ENCODE measurements around the gene RNF43.
"Not testable (repeated sequence)": the region's sequence is repeated elsewhere in the genome, so short reads cannot be mapped to it uniquely, and the experiment has no call there.

Gene RNF43

DNA sequence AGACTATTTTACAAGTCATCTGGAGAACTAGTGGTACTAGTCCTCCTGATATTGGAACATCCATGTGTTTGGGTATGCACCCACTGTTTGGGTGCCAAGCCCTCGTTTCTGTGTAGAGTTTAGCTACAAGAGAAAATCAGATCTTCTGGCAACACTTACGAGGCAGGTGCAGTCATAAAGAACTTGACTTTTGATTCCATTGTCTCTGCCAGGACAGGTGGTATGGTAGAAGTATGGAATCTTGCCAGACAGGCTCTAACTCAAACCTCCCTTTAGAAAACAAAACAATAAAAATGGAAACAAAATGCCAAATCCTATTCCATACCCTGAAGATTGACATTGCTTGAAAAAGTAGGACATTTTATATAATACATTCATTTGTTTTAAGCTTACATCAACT, 16.0 kb downstream of the RNF43 start:
- peaks cover 16% of the 10 kb centered on the region for H3K27me3 ChIP-seq (ENCODE audit: insufficient read depth, poor library complexity, severe bottlenecking)

GRCh38 chr17:58400826-58401225, 16.5 kb downstream of the RNF43 start:
- Histone ChIP-seq H3K27ac (replicated peaks) (no peak overlapping the region), H3K27me3 (ENCODE audit: insufficient read depth, poor library complexity, severe bottlenecking) (peaks cover 16% of the 10 kb centered on the region), H3K4me3 (replicated peaks; ENCODE audit: insufficient read depth, low read length) (no peak overlapping the region)
- DNase-seq (ENCODE audit: low read depth in 1 of 2, low spot score in 1 of 2), result no peak
- TF ChIP-seq POLR2AphosphoS5 (IDR thresholded peaks at IDR 0.05; ENCODE audit: low read depth), result no peak
- TF ChIP-seq, protein P1, sequence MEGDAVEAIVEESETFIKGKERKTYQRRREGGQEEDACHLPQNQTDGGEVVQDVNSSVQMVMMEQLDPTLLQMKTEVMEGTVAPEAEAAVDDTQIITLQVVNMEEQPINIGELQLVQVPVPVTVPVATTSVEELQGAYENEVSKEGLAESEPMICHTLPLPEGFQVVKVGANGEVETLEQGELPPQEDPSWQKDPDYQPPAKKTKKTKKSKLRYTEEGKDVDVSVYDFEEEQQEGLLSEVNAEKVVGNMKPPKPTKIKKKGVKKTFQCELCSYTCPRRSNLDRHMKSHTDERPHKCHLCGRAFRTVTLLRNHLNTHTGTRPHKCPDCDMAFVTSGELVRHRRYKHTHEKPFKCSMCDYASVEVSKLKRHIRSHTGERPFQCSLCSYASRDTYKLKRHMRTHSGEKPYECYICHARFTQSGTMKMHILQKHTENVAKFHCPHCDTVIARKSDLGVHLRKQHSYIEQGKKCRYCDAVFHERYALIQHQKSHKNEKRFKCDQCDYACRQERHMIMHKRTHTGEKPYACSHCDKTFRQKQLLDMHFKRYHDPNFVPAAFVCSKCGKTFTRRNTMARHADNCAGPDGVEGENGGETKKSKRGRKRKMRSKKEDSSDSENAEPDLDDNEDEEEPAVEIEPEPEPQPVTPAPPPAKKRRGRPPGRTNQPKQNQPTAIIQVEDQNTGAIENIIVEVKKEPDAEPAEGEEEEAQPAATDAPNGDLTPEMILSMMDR (IDR thresholded peaks at IDR 0.05; ENCODE audit: insufficient read depth, low read length), result no peak
- TF ChIP-seq SPI1 (IDR thresholded peaks at IDR 0.05; ENCODE audit: borderline replicate concordance, low read depth), result no peak
- TF ChIP-seq REST (IDR thresholded peaks at IDR 0.05; ENCODE audit: insufficient replicate concordance, low read depth), result no peak
- TF ChIP-seq GABPA (IDR thresholded peaks at IDR 0.05; ENCODE audit: low read depth), result no peak

More for the DNA sequence above, 16.0 kb downstream of the RNF43 start:
- TF ChIP-seq REST (IDR thresholded peaks at IDR 0.05; ENCODE audit: insufficient replicate concordance, low read depth) (no peak), GABPA (IDR thresholded peaks at IDR 0.05; ENCODE audit: low read depth) (no peak), POLR2AphosphoS5 (IDR thresholded peaks at IDR 0.05; ENCODE audit: low read depth) (no peak), SPI1 (IDR thresholded peaks at IDR 0.05; ENCODE audit: borderline replicate concordance, low read depth) (no peak)
- TF ChIP-seq, protein P1 (IDR thresholded peaks at IDR 0.05; ENCODE audit: insufficient read depth, low read length), result no peak
- no peak overlapping the region for H3K4me3 ChIP-seq (replicated peaks; ENCODE audit: insufficient read depth, low read length)
- no peak overlapping the region for H3K27ac ChIP-seq (replicated peaks)
- DNase-seq (ENCODE audit: low read depth in 1 of 2, low spot score in 1 of 2), result no peak

DNA sequence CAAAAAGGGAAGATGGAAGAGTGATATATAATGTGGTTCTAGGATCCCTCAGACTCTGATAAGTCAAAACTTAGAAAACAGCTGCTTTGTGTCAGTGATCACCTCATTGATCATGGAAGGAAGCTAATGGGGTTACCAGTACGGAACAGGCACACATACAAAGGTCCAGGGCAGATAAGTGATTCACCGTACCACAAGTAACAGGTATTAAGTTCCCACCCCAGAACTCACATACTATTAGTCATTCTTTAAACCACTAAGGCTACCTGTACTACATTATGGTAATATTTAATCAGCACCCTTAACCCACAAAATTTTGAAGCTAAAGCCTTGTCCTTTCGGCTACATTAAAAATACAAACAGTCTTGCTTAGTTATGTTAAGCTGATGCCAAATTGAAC, 17.4 kb downstream of the RNF43 start:
- peaks cover 16% of the 10 kb centered on the region for H3K27me3 ChIP-seq (ENCODE audit: insufficient read depth, poor library complexity, severe bottlenecking)
- no peak overlapping the region for H3K27ac ChIP-seq (replicated peaks)
- no peak for DNase-seq (ENCODE audit: low read depth in 1 of 2, low spot score in 1 of 2)
- no peak overlapping the region for H3K4me3 ChIP-seq (replicated peaks; ENCODE audit: insufficient read depth, low read length)
- no peak for TF ChIP-seq SPI1 (IDR thresholded peaks at IDR 0.05; ENCODE audit: borderline replicate concordance, low read depth)

GRCh38 chr17:58398574-58399266, 18.6 kb downstream of the RNF43 start:
- TF ChIP-seq POLR2AphosphoS5 (IDR thresholded peaks at IDR 0.05; ENCODE audit: low read depth), result no peak
- no peak for TF ChIP-seq REST (IDR thresholded peaks at IDR 0.05; ENCODE audit: insufficient replicate concordance, low read depth)
- no peak for TF ChIP-seq GABPA (IDR thresholded peaks at IDR 0.05; ENCODE audit: low read depth)
- TF ChIP-seq, protein P1 (IDR thresholded peaks at IDR 0.05; ENCODE audit: insufficient read depth, low read length), result no peak
- no peak for TF ChIP-seq SPI1 (IDR thresholded peaks at IDR 0.05; ENCODE audit: borderline replicate concordance, low read depth)
- no peak for DNase-seq (ENCODE audit: low read depth in 1 of 2, low spot score in 1 of 2)
- Histone ChIP-seq H3K4me3 (replicated peaks; ENCODE audit: insufficient read depth, low read length) (no peak overlapping the region), H3K27me3 (ENCODE audit: insufficient read depth, poor library complexity, severe bottlenecking) (peaks cover 16% of the 10 kb centered on the region), H3K27ac (replicated peaks) (no peak overlapping the region)

DNA sequence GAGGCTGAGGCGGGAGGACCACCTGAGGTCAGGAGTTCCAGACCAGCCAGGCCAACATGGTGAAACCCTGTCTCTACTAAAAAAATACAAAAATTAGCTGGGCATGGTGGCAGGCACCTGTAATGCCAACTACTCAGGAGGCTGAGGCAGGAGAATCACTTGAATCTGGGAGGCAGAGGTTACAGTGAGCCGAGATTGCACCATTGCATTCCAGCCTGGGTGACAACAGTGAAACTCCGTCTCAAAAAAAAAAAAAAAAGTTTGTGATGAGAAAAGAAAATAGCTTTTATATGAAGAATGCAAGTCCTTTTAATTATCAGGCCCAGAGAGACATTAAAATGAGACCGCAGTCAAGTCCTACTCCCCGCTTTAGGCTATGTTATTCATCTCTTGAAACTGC, 19.9 kb downstream of the RNF43 start:
- not testable (repeated sequence) for H3K27ac ChIP-seq (replicated peaks); DNase-seq (ENCODE audit: low read depth in 1 of 2, low spot score in 1 of 2); H3K4me3 ChIP-seq (replicated peaks; ENCODE audit: insufficient read depth, low read length)
- peaks cover 13% of the 10 kb centered on the region for H3K27me3 ChIP-seq (ENCODE audit: insufficient read depth, poor library complexity, severe bottlenecking)
